ENCODE data around the gene RNF34.

- TF ChIP-seq, protein P1, sequence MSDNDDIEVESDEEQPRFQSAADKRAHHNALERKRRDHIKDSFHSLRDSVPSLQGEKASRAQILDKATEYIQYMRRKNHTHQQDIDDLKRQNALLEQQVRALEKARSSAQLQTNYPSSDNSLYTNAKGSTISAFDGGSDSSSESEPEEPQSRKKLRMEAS (IDR thresholded peaks at IDR 0.05) = no peak
- TF ChIP-seq POLR2A (IDR thresholded peaks at IDR 0.05; ENCODE audit: control extremely low read depth in 1 of 2, low read depth in 2 of 2, low read length in 2 of 2) = no peak
- no peak for TF ChIP-seq RNF2 (IDR thresholded peaks at IDR 0.05; ENCODE audit: borderline replicate concordance, low read depth, low read length, missing control alignments, poor library complexity, severe bottlenecking)
- TF ChIP-seq JUND (IDR thresholded peaks at IDR 0.05; ENCODE audit: low read length) = no peak
- TF ChIP-seq CTCF (IDR thresholded peaks at IDR 0.05; ENCODE audit: control extremely low read depth in 1 of 3, insufficient read depth in 1 of 3, low read depth in 1 of 3, low read length in 3 of 3) = no peak
- no peak for TF ChIP-seq EZH2 (IDR thresholded peaks at IDR 0.05; ENCODE audit: low read depth, low read length, severe bottlenecking)
These were observed 2.4 kb upstream of the RNF34 start for GRCh38 chr12:121397521-121397920.
